HepG2 (cell line): ENCODE measurements around the gene PCIF1. TPM values are rescaled to one million over a fixed set of nuclear protein-coding genes. Genes with fewer than 3 reads are reported as not detected.

Source experiments
- KLF12 ChIP-seq: sonication (generic); formaldehyde crosslinking; IDR thresholded peaks from 2 replicates; pipeline ENCODE4 v1.4.0; 2020; ENCODE audit warnings: missing genetic modification reagents, borderline replicate concordance
- MEF2D ChIP-seq: sonication (generic); formaldehyde crosslinking; IDR thresholded peaks from 2 replicates; pipeline ENCODE4 v1.5.1; 2020; ENCODE audit warnings: mild to moderate bottlenecking, missing genetic modification reagents
- NAIF1 ChIP-seq: sonication (generic); formaldehyde crosslinking; IDR thresholded peaks from 2 replicates; pipeline ENCODE4 v1.5.0; 2020; ENCODE audit warnings: mild to moderate bottlenecking, missing genetic modification reagents, borderline replicate concordance
- NRL ChIP-seq: sonication (generic); formaldehyde crosslinking; IDR thresholded peaks from 2 replicates; pipeline ENCODE4 v1.5.0; 2020; ENCODE audit warnings: missing genetic modification reagents, mild to moderate bottlenecking, moderate library complexity, borderline replicate concordance
- PAF1 ChIP-seq: IDR thresholded peaks from 2 replicates; pipeline ENCODE4 v1.6.1; 2016; ENCODE audit warnings: missing genetic modification reagents, missing compliant biosample characterization
- PAX8 ChIP-seq: sonication (generic); formaldehyde crosslinking; IDR thresholded peaks from 2 replicates; pipeline ENCODE4 v1.8.0; 2022; ENCODE audit warnings: mild to moderate bottlenecking, missing genetic modification reagents, borderline replicate concordance
- PRMT3 ChIP-seq: sonication (generic); formaldehyde crosslinking; IDR thresholded peaks from 2 replicates; pipeline ENCODE4 v1.8.1; 2022; ENCODE audit warnings: low read depth, mild to moderate bottlenecking, moderate library complexity, missing genetic modification reagents, borderline replicate concordance
- SATB2 ChIP-seq: sonication (generic); formaldehyde crosslinking; IDR thresholded peaks from 2 replicates; pipeline ENCODE4 v1.5.0; 2020; ENCODE audit warnings: missing genetic modification reagents
- STAG1 ChIP-seq: sonication (generic); formaldehyde crosslinking; IDR thresholded peaks from 2 replicates; pipeline ENCODE4 v1.4.0; 2020; ENCODE audit warnings: missing genetic modification reagents
- TCF12 ChIP-seq, 2 experiments: fragments of 450-650 bp in 1 of 2; sonication (generic) in 1 of 2; formaldehyde crosslinking in 1 of 2; IDR thresholded peaks; 2 replicates each; pipeline versions ENCODE4 v1.6.1 to v1.8.0; 2017 to 2022; ENCODE audit warnings: antibody characterized with exemption in 1 of 2, mild to moderate bottlenecking in 1 of 2, missing genetic modification reagents in 1 of 2, moderate library complexity in 1 of 2
- THYN1 ChIP-seq: sonication (generic); formaldehyde crosslinking; IDR thresholded peaks from 2 replicates; pipeline ENCODE4 v1.8.1; 2023; ENCODE audit warnings: low read depth, mild to moderate bottlenecking, moderate library complexity, missing genetic modification reagents, borderline replicate concordance
- ZNF143 ChIP-seq: sonication (generic); formaldehyde crosslinking; IDR thresholded peaks from 2 replicates; pipeline ENCODE4 v1.4.0; 2020; ENCODE audit warnings: missing genetic modification reagents
- ZNF24 ChIP-seq: fragments of 450-650 bp; IDR thresholded peaks from 2 replicates; pipeline ENCODE4 v1.6.1; 2017; ENCODE audit warnings: antibody characterized with exemption, mild to moderate bottlenecking
- ZSCAN21 ChIP-seq: sonication (generic); formaldehyde crosslinking; IDR thresholded peaks from 2 replicates; pipeline ENCODE4 v1.8.0; 2022; ENCODE audit warnings: mild to moderate bottlenecking, missing genetic modification reagents, moderate library complexity, borderline replicate concordance
- polyA plus RNA-seq, 8 experiments: library from polyadenylated mRNA; depleted of rRNA in 3 of 8; stranded (reverse) in 7 of 8; unstranded in 1 of 8; fragments of >200 nt; fragmentation: Illumina TruSeq in 4 of 8; extraction: Trizol in 4 of 8; gene quantifications; 2 replicates each; pipeline versions ENCODE4 v1.2.1 to v1.2.3, GENCODE V29; 2011 to 2016; ENCODE audit warnings: low read depth in 4 of 8, missing spikeins in 1 of 8, mixed read lengths in 1 of 8; ENCODE audit not compliant: insufficient read depth in 1 of 8
- total RNA-seq, 5 experiments: library from RNA; depleted of rRNA; stranded (reverse); fragments of >200 nt; fragmentation: Illumina TruSeq; extraction: Trizol; gene quantifications; 2 replicates each; pipeline ENCODE4 v1.2.3, GENCODE V29; 2016; ENCODE audit warnings: low read depth in 1 of 5
- TF ChIP-seq, protein P1 (sequence below): sonication (generic); formaldehyde crosslinking; IDR thresholded peaks from 2 replicates; pipeline ENCODE4 v1.5.0; 2020; ENCODE audit warnings: mild to moderate bottlenecking, missing genetic modification reagents
- TF ChIP-seq, protein P2 (sequence below): sonication (generic); formaldehyde crosslinking; IDR thresholded peaks from 2 replicates; pipeline ENCODE4 v1.4.0; 2020; ENCODE audit warnings: low read depth, mild to moderate bottlenecking, missing genetic modification reagents
- TF ChIP-seq, protein P3 (sequence below): IDR thresholded peaks from 2 replicates; pipeline ENCODE4 v1.6.1; 2016
- TF ChIP-seq, protein P4 (sequence below): sonication (generic); formaldehyde crosslinking; IDR thresholded peaks from 2 replicates; pipeline ENCODE4 v1.4.0; 2020; ENCODE audit warnings: missing genetic modification reagents, borderline replicate concordance
- TF ChIP-seq, protein P5 (sequence below): sonication (generic); formaldehyde crosslinking; IDR thresholded peaks from 2 replicates; pipeline ENCODE4 v1.8.0; 2022; ENCODE audit warnings: missing genetic modification reagents, mild to moderate bottlenecking, borderline replicate concordance

The PCIF1 gene
- total and polyA plus RNA-seq, 2 of the 13 experiments (the other 11 are each of a cell fraction or from before 2014, with no cell fraction given) = 20.9 to 24.4 TPM

DNA sequence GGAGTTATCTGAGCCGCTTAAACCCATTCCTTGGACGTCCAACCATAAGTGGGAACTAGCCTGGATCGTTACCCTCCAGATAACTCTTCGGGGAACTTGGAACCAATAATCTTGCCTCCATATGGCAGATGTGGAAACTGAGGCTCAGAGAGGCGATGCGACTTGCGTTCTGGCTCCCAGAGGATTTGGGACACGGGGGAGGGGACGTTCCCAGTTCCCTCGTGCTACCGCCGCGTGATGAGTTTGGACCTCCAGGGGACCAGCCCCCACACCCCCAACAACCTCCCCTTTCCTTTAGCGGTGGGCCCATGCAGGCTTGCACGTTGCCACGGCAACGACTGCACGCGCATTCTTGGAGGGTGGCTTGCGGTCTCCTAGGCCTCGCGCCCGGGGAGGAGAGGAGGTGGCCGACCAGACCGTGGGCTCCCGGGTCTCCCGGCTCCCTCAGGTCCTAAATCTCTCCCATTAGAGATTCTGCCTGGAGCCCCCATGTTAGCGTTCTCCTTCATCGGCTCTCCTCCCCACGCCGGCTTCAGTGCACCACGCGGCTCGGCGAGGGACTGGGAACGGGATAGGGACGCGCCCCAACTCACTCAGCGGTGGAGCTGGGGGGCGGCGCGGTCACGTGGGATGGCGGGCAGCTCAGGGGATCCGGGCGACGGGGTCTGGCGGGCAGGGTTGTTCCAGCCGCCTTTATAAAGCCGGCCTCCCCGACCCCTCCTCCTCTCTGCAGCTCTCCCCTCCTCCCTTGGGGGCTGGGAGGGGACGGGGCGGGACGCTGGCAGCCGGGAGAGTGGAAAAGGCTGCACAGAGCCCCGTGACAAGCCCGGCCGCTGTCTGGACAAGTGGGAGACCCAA, 22.8 kb upstream of the PCIF1 start, which contains the start of gene PLTP (continued):
- TF ChIP-seq, protein P1, sequence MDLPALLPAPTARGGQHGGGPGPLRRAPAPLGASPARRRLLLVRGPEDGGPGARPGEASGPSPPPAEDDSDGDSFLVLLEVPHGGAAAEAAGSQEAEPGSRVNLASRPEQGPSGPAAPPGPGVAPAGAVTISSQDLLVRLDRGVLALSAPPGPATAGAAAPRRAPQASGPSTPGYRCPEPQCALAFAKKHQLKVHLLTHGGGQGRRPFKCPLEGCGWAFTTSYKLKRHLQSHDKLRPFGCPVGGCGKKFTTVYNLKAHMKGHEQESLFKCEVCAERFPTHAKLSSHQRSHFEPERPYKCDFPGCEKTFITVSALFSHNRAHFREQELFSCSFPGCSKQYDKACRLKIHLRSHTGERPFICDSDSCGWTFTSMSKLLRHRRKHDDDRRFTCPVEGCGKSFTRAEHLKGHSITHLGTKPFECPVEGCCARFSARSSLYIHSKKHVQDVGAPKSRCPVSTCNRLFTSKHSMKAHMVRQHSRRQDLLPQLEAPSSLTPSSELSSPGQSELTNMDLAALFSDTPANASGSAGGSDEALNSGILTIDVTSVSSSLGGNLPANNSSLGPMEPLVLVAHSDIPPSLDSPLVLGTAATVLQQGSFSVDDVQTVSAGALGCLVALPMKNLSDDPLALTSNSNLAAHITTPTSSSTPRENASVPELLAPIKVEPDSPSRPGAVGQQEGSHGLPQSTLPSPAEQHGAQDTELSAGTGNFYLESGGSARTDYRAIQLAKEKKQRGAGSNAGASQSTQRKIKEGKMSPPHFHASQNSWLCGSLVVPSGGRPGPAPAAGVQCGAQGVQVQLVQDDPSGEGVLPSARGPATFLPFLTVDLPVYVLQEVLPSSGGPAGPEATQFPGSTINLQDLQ (CRISPR knock-in tag) = no peak
- TF ChIP-seq ZNF24 = no peak
- no peak for TF ChIP-seq ZNF143
- TF ChIP-seq NAIF1 (CRISPR knock-in tag) = no peak
- TF ChIP-seq NRL = no peak
- TF ChIP-seq, protein P2, sequence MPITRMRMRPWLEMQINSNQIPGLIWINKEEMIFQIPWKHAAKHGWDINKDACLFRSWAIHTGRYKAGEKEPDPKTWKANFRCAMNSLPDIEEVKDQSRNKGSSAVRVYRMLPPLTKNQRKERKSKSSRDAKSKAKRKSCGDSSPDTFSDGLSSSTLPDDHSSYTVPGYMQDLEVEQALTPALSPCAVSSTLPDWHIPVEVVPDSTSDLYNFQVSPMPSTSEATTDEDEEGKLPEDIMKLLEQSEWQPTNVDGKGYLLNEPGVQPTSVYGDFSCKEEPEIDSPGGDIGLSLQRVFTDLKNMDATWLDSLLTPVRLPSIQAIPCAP = no peak
- TF ChIP-seq, protein P3, sequence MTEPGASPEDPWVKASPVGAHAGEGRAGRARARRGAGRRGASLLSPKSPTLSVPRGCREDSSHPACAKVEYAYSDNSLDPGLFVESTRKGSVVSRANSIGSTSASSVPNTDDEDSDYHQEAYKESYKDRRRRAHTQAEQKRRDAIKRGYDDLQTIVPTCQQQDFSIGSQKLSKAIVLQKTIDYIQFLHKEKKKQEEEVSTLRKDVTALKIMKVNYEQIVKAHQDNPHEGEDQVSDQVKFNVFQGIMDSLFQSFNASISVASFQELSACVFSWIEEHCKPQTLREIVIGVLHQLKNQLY (CRISPR knock-in tag) = no peak
- no peak for TF ChIP-seq STAG1 (CRISPR knock-in tag)
- no peak for TF ChIP-seq PRMT3
- TF ChIP-seq TCF12 (IDR thresholded peaks at IDR 0.05) = no peak
- no peak; the same call in 1 of the 2 replicates for TF ChIP-seq TCF12 (CRISPR knock-in tag; IDR thresholded peaks at IDR 0.05)
- TF ChIP-seq PAX8 = no peak
- peak; percentile 85 for TF ChIP-seq MEF2D (CRISPR knock-in tag)
- no peak for TF ChIP-seq SATB2
- no peak for TF ChIP-seq THYN1 (CRISPR knock-in tag)
- no peak for TF ChIP-seq PAF1
- no peak for TF ChIP-seq KLF12 (CRISPR knock-in tag)
- TF ChIP-seq ZSCAN21 (CRISPR knock-in tag) = peak; percentile 35; the same call in 1 of the 2 replicates
- TF ChIP-seq, protein P4, sequence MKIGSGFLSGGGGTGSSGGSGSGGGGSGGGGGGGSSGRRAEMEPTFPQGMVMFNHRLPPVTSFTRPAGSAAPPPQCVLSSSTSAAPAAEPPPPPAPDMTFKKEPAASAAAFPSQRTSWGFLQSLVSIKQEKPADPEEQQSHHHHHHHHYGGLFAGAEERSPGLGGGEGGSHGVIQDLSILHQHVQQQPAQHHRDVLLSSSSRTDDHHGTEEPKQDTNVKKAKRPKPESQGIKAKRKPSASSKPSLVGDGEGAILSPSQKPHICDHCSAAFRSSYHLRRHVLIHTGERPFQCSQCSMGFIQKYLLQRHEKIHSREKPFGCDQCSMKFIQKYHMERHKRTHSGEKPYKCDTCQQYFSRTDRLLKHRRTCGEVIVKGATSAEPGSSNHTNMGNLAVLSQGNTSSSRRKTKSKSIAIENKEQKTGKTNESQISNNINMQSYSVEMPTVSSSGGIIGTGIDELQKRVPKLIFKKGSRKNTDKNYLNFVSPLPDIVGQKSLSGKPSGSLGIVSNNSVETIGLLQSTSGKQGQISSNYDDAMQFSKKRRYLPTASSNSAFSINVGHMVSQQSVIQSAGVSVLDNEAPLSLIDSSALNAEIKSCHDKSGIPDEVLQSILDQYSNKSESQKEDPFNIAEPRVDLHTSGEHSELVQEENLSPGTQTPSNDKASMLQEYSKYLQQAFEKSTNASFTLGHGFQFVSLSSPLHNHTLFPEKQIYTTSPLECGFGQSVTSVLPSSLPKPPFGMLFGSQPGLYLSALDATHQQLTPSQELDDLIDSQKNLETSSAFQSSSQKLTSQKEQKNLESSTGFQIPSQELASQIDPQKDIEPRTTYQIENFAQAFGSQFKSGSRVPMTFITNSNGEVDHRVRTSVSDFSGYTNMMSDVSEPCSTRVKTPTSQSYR = no peak
- TF ChIP-seq, protein P5, sequence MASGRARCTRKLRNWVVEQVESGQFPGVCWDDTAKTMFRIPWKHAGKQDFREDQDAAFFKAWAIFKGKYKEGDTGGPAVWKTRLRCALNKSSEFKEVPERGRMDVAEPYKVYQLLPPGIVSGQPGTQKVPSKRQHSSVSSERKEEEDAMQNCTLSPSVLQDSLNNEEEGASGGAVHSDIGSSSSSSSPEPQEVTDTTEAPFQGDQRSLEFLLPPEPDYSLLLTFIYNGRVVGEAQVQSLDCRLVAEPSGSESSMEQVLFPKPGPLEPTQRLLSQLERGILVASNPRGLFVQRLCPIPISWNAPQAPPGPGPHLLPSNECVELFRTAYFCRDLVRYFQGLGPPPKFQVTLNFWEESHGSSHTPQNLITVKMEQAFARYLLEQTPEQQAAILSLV (CRISPR knock-in tag) = no peak
